ENCODE results near the gene SLC35E2B. TPM values are rescaled to one million over a fixed set of nuclear protein-coding genes. Genes with fewer than 3 reads are reported as not detected.
"Not testable (repeated sequence)": the region's sequence is repeated elsewhere in the genome, so short reads cannot be mapped to it uniquely, and the experiment has no call there.

Gene SLC35E2B
- total and polyA plus RNA-seq, 3 donors from 2014 or later = 25.9 to 50.0 (median 48.8) TPM

DNA sequence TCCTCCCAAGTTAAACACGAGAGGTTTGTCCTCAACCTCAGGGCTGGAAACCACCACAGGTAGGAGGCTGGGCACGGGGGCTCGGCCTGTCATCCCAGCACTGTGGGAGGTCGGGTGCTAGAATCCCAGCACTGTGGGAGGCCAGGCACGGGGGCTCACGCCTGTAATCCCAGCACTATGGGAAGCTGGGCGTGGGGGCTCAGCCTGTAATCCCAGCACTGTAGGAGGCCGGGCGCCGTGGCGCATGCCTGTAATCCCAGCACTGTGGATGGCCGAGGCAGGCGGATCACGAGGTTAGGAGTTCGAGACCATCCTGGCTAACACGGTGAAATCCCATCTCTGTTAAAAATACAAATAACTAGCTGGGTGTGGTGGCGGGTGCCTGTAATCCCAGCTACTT, 38.3 kb upstream of the SLC35E2B start:
- no peak overlapping the region for H3K4me3 ChIP-seq
- no peak for DNase-seq
- no peak for TF ChIP-seq CTCF (IDR thresholded peaks at IDR 0.05)
- TF ChIP-seq POLR2A (IDR thresholded peaks at IDR 0.05) = no peak
- WGBS, 2 donors = 89 to 91% methylated on average over 15 to 17 of the region's 17 CpGs
- H3K9me3 ChIP-seq = no peaks in the 10 kb centered on the region
- H3K27ac ChIP-seq = no peak overlapping the region
- no peaks in the 10 kb centered on the region for H3K36me3 ChIP-seq (ENCODE audit: low read depth, missing control alignments)
- intact Hi-C loops (cut with DNase I; ENCODE audit: low total_unique reads) = no loop called here
- H3K4me1 ChIP-seq = no peaks in the 10 kb centered on the region
- no peaks in the 10 kb centered on the region for H3K27me3 ChIP-seq

- H3K9me3 ChIP-seq; DNase-seq; H3K27me3 ChIP-seq; intact Hi-C loops (cut with DNase I; ENCODE audit: low total_unique reads); H3K4me3 ChIP-seq; H3K36me3 ChIP-seq (ENCODE audit: low read depth, missing control alignments); H3K27ac ChIP-seq; H3K4me1 ChIP-seq: not testable (repeated sequence)
- WGBS, 2 donors = 69 to 92% methylated on average over 5 to 8 of the region's 13 CpGs
Observed at GRCh38 chr1:1730230-1730629, 37.6 kb upstream of the SLC35E2B start.

GRCh38 chr1:1729116-1729816, 36.7 kb upstream of the SLC35E2B start:
- WGBS, 2 donors = 91 to 92% methylated on average over 14 to 15 of the region's 18 CpGs
- H3K4me3 ChIP-seq; H3K27me3 ChIP-seq; DNase-seq; H3K4me1 ChIP-seq; H3K36me3 ChIP-seq (ENCODE audit: low read depth, missing control alignments); intact Hi-C loops (cut with DNase I; ENCODE audit: low total_unique reads); H3K9me3 ChIP-seq: not testable (repeated sequence)
- H3K27ac ChIP-seq = peak overlapping the region in 1 of 2 donors; percentile 1

- WGBS, 2 donors = 64 to 74% methylated on average over 8 to 14 of the region's 14 CpGs
- intact Hi-C loops (cut with DNase I; ENCODE audit: low total_unique reads); H3K9me3 ChIP-seq; H3K36me3 ChIP-seq (ENCODE audit: low read depth, missing control alignments); H3K27me3 ChIP-seq; DNase-seq; H3K4me1 ChIP-seq; H3K4me3 ChIP-seq: not testable (repeated sequence)
- peak overlapping the region in 1 of 2 donors; percentile 1 for H3K27ac ChIP-seq
Observed at GRCh38 chr1:1728308-1729005, 35.9 kb upstream of the SLC35E2B start.

GRCh38 chr1:1727131-1727651, 34.6 kb upstream of the SLC35E2B start:
- H3K27me3 ChIP-seq; H3K36me3 ChIP-seq (ENCODE audit: low read depth, missing control alignments); H3K4me1 ChIP-seq; H3K27ac ChIP-seq; intact Hi-C loops (cut with DNase I; ENCODE audit: low total_unique reads); DNase-seq; H3K9me3 ChIP-seq; H3K4me3 ChIP-seq: not testable (repeated sequence)
- WGBS, 2 donors = 81 to 86% methylated on average over 11 of the region's 12 CpGs

DNA sequence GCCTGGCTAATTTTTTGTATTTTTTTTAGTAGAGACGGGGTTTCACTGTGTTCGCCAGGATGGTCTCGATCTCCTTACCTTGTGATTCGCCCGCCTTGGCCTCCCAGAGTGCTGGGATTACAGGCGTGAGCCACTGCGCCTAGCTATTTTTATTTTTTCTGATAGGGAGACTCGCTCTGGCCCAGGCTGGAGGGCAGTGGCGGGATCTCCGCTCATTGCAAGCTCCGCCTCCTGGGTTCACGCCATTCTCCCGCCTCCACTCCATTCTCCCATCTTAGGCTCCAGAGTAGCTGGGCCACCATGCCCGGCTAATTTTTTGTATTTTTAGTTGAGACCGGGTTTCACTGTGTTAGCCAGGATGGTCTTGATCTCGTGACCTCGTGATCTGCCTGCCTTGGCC, 33.5 kb upstream of the SLC35E2B start:
- H3K36me3 ChIP-seq (ENCODE audit: low read depth, missing control alignments); H3K4me3 ChIP-seq; intact Hi-C loops (cut with DNase I; ENCODE audit: low total_unique reads); H3K9me3 ChIP-seq; H3K27ac ChIP-seq; H3K27me3 ChIP-seq; H3K4me1 ChIP-seq: not testable (repeated sequence)
- peak; percentile 13 for DNase-seq
- WGBS, 2 donors = 63 to 64% methylated on average over 17 of the region's 17 CpGs

- WGBS, 2 donors = 0% methylated on average over 13 to 28 of the region's 78 CpGs
Observed at GRCh38 chr1:1724035-1724864, 31.7 kb upstream of the SLC35E2B start, which contains the start of gene CDK11A. CDK11A (minus strand) TSS chr1:1724357; CDS start chr1:1722818, 1,539 bp downstream.

More at GRCh38 chr1:1724035-1724864, 31.7 kb upstream of the SLC35E2B start, which contains the start of gene CDK11A:
- DNase-seq = peak; percentile 98
- H3K36me3 ChIP-seq (ENCODE audit: low read depth, missing control alignments); H3K27me3 ChIP-seq; H3K4me1 ChIP-seq; intact Hi-C loops (cut with DNase I; ENCODE audit: low total_unique reads); H3K9me3 ChIP-seq: not testable (repeated sequence)
- peak; percentile 22 to 59 (median 42) for TF ChIP-seq CTCF (IDR thresholded peaks at IDR 0.05)
- peak within 1 kb of the TSS; percentile 59 to 85 for H3K27ac ChIP-seq
- H3K4me3 ChIP-seq = peak within 1 kb of the TSS; percentile 64 to 81

All from testis (tissue), 3 donors.